Fibroblast of peridontal ligament (primary cell): ENCODE results near the gene GLT1D1.

Source experiments
- DNase-seq: peaks from one replicate; pipeline ENCODE4 v3.0.0-alpha.2; 2010; ENCODE audit errors: extremely low read depth

GLT1D1 gene

GRCh38 chr12:129001826-129002225 is 148.5 kb downstream of the GLT1D1 start:
- DNase-seq, result no peak

DNA sequence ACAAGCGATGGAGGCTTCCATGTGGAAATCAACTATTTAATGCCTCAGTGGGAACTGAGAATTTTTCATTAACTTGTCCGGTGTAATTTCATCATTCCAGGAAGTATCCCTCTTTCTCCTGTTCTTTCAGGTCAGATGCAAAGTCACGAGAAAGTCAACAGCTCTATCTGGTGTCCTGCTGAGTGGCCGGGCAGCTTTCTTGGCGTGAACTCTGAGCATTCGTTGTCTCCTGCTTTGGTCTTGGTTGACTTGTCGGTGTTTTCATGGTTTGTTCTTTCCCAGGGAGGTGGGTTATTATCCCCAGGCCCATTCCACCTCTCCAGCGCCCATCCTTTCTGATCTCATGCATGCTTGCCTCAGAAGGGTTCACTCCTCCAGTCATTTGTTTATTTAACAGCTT is 149.1 kb downstream of the GLT1D1 start:
- DNase-seq, result no peak

DNA sequence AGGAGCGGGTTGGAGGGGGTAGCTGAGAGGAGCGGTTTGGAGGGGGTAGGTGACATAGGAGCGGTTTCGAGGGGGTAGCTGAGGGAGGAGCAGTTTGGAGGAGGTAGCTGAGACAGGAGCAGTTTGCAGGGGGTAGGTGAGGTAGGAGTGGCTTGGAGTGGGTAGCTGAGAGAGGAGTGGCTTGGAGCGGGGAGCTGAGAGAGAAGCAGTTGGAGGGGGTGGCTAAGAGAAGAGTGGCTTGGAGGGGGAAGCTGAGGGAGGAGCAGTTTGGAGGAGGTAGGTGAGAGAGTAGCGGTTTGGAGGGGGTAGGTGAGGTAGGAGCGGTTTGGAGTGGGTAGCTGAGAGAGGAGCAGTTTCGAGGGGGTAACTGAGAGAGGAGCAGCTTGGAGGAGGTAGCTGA is 152.1 kb downstream of the GLT1D1 start:
- no peak for DNase-seq

GRCh38 chr12:129005829-129006228 is 152.6 kb downstream of the GLT1D1 start:
- DNase-seq, result no peak

DNA sequence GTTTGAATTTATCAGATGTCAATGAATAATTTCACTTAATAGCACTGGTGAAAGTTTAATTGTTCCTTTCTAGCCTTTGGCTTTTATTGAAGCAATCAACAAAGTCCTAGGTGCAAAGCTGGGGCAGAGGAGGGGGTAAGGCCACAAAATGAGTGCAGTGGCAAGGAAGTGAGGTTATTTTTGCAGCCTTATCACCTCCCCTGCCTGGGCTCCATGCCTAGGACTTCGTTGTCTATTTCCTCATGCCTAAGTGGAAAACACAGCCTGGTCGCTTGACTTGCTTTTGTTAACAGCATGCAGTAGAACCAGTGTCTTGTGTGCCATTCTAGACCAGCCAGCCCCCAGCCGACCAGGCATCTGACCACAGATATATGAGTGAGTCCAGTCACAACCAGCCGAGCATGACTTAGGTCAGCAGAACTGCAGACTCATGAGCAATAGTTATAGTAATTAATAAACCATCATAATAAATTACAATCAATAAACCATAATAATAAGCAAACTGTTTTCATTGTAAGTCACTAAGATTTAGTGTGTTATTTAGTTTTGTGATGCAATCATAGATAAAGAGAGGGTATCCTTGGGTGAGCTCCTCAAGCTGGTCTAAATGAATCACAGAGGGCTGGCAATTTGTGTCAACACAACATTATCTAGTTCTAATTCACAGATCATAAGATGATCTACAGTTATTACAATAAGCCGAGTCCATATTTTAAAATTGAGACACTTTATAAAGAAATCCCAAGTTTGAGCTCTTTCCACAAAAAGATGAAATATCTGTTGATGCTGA is 156.8 kb downstream of the GLT1D1 start:
- DNase-seq, result no peak

- DNase-seq, result no peak
These were observed 162.9 kb downstream of the GLT1D1 start for GRCh38 chr12:129016159-129016558.

DNA sequence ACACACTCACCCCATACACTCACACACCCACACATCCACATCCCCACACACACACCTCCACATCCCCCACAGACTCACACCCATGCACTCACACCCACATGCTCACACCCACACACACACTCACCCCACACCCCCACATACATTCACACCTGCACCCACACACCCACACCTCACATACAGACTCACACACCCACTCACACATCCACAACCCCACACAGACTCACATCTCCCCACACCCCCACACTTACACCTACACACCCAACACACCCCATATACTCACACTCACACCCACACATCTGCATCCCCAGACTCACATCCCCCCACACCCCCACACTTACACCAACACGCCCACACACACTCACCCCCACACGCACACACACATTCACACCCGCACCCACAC is 171.8 kb downstream of the GLT1D1 start:
- DNase-seq, result no peak

DNA sequence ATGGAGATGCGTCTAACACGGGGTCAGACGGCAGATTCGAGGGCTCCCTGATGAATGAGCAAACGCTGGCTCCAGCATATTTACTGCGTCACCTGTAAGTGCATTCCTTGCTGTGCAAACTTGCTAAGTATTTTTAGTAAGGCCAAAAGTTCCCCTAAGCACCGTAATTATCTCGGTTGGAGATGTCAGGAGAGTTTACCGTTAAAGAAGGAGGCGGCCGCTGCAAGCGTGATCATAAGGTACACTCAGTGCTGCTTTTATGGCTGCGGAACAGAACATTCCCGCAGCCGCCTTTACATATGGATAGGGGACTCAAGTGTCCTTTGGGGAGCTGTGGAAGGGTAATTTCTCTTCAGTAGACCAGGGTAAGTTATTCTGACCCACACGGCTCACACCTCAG is 175.6 kb downstream of the GLT1D1 start:
- DNase-seq, result no peak
